Umbilical cord (tissue), 2 donors: ENCODE data around the gene CNNM2. TPM values are rescaled to one million over a fixed set of nuclear protein-coding genes. Genes with fewer than 3 reads are reported as not detected.

ENCODE experiments used
- DNase-seq: peaks from one replicate; pipeline ENCODE4 v3.0.0-alpha.2; 2015; ENCODE audit warnings: low spot score
- total RNA-seq: library from RNA; depleted of rRNA; stranded (reverse); fragments of >200 nt; gene quantifications from one replicate; pipeline ENCODE4 v1.2.3, GENCODE V29; 2014; ENCODE audit warnings: low replicate concordance; ENCODE audit not compliant: insufficient read depth

Gene CNNM2
- 6.0 TPM for total RNA-seq

DNA sequence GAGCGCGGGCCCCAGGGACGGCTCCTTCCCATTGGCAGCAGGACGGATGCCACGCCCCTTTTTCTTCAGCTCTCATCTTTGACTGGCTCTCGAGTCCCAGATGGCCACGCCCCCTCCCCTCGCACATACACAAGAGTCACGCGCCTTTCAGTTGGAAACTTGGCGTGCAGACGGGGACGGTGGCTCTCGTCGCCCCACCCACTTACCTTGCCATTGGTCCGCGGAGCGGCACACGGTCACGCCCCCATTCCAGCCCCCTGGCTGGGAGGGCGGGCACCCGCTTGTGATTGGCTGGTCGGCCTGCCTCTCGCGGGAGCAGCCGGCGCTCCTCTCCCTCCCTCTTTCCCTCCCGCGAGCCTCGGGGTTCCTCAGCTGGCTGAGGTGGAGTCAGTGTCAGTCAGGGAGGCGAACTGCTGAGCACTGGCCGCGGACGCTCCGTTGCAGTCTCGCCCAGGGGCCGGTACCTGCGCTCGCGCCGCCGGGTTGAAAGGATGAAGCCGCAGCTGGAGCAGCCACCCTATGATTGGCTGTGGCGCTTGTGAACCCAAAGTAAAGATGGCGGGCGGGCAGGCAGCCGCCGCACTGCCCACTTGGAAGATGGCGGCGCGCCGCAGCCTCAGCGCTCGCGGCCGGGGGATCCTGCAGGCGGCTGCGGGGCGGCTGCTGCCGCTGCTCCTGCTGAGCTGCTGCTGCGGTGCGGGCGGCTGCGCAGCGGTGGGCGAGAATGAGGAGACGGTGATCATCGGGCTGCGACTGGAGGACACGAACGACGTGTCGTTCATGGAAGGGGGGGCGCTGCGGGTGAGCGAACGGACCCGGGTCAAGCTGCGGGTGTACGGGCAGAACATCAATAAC lies at the start of gene CNNM2:
TSS of gene CNNM2 (plus strand) at position 333 of the 855 bp plus-strand sequence. CDS start at position 520, 187 bp downstream.
- DNase-seq, result peak; percentile 100

DNA sequence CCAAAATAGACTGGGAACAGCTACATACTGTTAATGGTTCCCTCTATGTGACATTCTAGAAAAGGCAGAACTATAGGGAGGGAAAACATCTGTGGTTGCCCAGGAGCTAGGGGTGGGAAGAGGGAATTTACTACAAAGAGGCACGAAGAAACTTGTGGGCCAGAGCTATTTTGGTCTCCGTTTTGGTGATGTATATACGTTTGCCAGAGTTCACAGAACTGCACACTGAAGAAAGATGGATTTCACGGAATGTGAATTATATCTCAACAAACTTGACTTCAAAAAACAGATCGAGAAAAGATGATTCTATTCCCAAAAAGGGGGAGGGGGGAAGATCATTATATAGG lies 49.2 kb upstream of the CNNM2 start:
- peak; percentile 40 for DNase-seq

DNA sequence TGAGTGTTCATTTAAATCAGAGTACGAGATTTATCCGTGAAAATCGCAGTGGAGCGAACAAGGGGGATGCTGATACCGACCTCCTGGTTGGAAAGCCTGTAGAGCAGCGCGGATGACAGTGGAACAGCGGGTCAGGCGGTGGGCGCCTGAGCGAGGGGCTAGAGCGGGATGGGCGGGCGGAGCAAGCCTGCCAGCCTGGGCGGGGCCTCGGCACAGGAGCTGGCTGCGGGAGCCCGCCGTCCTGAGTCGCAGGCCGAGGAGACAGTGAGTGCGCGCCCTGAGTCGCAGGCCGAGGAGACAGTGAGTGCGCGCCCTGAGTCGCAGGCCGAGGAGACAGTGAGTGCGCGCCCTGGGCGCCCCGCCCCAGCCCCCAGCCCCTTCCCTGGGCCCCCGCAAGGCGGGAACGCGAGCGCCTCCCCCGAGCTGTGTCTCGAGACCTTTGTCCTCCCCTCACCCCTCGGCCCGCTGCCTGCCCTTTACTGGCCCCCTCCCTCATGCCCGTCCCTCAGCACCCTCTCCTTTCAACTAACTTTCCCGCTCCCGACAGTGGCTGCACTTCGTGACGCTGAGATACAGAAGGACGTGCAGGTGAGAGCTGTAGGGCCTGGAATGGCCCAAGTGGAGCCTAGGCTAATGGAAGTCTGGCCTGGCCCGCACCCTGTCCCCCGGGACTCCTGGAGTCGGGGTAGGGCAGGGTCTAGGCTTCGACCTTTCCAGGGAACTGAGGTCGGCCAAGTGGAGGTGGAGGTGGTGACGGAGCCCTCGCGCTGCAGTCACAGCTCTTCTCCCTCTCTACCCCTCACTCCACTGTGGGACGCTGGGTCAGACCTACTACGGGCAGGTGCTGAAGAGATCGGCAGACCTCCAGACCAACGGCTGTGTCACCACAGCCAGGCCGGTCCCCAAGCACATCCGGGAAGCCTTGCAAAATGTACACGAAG lies 48.6 kb upstream of the CNNM2 start, which contains the start of gene AS3MT:
TSS of gene AS3MT (plus strand) at position 213 of the 941 bp plus-strand sequence. CDS start at position 336, 123 bp downstream.
- peak; percentile 48 for DNase-seq

DNA sequence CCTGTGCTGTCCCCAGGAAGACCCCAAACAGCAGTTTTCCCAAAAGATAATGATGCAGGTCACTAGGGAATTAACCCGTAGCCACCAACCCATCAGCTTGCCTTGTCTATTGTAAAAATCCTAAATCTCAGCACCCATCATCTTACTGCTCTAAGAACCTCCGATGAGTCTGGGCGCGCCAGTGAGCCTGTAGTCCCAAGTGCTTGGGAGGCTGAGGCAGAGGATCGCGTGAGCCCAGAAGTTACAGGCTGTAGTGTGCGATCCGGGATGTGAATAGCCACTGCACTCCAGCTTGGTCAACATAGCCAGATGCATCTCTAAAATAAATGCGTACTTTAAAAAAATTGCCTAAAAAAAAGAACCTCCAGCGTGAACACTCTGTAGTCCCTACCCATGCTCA lies 47.9 kb upstream of the CNNM2 start:
- DNase-seq, result no peak

DNA sequence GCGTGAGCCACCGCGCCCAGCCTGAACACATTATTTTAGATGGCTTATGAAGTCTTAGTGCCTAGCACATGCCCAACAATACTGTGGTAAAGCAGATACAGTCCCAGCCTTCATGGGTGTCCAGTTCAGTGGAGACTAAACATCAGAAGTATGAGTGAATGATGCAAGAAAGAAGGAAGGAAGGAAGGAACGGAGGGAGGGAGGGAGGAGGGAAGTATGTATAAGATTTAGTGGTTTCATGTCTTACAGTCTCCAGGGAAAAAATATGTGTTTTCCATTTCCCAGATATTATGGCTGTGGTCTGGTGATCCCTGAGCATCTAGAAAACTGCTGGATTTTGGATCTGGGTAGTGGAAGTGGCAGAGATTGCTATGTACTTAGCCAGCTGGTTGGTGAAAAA lies 45.9 kb upstream of the CNNM2 start:
- DNase-seq, result no peak

DNA sequence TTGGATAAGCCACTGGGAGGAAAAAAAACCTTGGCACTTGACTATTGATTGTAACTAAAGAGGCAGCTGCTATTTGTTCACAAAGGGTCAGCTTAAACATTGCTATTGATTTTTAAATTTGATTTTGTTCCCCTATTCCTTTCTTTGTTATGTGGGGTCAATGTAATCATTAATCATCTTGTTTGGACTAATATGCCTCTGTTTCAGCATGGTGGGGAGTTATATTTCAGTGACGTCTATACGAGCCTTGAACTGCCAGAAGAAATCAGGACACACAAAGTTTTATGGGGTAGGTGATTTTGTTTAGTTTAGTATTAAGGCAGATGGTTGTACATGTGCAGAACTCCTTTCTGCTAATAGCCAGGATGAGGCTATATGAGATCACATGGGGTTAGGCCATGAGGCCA lies 41.3 kb upstream of the CNNM2 start:
- DNase-seq, result no peak

DNA sequence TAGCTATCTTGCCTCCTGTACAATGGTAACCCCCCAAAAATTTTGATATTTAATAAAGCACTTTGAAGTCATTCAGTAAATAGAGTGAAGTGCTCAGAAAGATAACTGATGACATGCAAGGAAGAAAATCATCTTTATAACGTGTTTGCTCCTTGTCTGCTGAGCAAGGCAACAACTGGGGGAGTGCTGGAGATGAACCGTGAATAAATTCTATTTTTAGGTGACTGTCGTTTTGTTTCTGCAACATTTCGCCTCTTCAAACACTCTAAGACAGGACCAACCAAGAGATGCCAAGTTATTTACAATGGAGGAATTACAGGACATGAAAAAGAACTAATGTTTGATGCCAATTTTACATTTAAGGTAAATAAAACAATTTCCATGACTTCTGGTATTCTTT lies 39.5 kb upstream of the CNNM2 start:
- no peak for DNase-seq

DNA sequence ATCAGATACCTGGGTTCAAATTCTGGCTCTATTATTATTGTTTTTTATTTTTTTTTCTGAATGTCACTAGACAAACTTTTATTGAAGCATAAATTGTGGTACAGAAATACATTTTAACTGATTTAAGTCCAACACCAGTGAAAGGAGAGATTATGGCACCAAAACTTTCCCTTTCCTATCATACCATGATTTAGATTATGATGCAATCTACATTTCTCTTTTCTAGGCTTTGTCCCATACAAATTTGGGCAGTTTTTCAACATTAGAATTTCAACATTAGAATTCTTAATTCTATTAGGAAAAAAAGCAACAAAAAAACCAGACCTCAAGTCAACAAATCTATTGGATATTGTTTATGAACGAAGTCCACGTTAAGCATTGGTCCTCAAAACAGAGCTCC lies 37.8 kb upstream of the CNNM2 start:
- no peak for DNase-seq

DNA sequence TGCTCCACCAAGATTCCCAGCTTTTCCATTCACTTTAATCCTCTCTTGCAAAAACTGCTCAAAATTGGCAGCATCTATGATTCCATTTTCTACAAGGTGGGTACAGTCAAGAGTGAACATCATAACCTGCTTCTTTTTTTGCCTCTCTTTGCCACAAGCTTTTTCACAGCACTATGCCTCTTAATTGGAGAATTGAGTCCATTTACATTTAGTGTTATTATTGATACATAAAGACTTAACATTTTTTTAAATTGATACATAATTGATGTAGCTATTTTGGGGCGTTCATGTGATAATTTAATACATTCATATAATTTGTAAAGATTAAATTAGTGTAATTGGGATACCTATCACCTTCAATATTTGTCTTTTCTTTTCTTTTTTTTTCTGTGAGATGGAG lies 30.0 kb upstream of the CNNM2 start:
- no peak for DNase-seq

DNA sequence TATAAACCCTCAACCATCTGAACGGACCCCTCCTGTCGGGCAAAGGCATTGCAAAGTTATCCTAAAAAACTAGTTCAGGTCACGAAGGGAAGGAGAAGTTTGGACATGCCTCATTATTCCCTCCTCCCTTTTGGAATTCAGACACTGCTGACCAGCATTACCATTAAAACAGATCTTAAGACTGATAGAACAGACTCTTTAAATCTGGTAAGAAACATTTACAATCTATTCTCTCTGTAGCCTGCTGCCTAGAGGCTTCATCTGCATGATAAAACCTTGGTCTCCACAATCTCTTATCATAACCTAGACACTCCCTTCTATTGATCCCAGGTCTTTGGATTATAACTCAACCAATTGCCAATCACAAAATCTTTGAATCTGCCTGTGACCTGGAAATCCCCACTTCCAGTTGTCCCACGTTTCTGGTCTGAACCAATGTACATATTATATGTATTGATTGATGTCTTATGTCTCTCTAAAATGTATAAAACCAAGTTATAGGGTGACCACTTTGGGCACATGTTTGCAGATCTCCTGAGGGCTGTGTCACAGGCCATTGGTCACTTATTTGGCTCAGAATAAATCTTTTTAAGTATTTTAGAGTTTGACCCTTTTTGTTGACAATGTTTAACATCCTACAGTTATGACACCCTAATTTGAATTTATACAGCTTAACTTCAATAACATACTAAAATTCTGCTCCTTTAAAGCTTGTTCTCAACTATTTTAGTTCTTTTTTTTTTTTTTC lies 23.5 kb upstream of the CNNM2 start:
- no peak for DNase-seq

DNA sequence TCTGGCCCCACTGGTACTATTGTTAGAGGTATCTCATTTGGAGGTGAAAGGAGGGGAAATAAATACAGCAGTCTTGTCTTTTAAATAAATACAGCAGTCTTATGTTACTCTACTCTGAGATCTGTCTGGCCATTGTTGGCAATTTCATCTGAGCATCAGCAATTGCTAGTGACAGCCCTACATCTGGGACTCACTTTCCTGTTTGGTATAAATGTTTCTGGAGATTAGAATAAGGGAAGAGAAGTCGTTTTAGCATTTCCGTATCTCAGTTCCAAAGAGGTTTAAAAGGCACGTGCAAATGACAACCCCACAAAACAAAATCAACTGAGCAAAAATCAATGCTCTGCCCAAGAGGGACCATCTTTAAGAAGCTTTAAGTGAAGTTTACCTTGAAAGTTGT lies 18.1 kb upstream of the CNNM2 start:
- DNase-seq, result no peak

DNA sequence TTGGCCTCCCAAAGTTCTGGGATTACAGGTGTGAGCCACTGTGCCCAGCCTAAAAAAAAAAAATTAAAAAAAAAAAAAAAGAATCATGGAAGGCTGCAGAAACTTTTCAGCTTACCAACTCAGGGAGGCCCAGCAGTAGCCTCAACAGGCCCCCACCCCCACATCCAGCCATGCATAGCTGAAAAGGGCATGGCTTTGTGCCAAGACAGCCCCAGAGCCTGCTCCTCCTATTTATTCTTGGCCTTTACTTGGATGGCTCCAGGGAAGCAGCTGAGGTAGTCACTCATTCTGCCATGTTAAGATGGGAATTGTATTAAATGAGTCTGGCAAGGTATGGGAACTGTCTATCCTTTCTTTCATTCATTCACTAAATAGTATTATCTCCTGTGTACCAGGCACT lies 13.7 kb upstream of the CNNM2 start:
- no peak for DNase-seq

DNA sequence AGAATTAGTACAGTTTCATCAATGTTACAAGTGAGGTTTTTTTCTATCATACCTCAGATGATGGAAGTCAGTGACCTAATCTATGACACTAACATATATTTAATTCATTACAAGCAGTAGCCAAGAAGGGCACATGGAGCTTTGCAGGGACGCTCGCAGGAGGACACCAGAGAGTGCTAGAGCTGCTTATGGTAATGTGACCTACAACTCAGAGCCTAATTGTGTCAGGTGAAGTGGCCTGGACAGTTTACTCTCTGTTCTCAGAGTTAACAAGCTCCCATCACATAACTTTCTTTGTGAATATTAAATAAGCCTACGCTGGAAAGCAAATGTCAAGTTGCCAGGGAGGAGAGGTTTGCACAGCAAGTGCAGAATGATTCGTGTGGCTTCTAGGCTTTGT lies 11.6 kb upstream of the CNNM2 start:
- DNase-seq, result no peak

DNA sequence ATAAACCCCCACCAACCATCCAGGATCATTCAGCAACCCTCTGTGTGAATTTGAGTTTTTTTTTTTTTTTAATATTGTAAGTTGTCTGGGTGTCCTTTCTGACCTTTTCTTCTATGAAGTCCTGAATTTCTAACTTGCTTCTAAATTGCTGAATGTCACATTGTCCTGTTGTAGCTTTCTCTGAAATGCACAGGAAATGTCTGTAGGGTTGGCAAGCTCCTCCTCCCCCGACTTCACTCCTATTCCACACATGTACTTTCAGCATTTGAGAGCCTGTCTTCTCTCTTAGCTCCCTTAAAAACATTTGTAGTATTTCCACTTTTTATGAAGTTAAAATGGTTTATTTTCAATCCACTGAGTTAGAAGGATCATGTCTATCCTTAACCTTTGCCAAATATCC lies 3.3 kb upstream of the CNNM2 start:
- DNase-seq, result no peak

DNA sequence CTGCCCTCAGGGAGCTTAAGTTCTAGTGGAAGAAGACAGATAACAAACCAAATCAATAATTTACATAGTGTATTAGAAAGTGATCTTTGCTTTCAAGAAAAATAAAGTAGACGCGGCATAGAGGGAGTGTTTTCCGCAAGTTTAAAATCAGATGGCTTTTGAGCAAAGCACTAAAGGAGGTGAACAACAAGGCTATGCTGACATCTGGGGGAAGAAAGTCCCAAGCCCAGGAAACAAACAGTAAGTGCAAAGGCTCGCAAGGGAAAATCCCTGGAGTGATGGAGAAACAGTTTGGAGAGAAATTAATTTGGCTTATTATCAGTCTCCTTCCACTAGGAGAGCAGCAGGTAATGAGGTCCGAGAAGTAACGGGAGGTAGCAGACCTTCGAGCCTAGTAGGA lies 1.9 kb upstream of the CNNM2 start:
- no peak for DNase-seq

DNA sequence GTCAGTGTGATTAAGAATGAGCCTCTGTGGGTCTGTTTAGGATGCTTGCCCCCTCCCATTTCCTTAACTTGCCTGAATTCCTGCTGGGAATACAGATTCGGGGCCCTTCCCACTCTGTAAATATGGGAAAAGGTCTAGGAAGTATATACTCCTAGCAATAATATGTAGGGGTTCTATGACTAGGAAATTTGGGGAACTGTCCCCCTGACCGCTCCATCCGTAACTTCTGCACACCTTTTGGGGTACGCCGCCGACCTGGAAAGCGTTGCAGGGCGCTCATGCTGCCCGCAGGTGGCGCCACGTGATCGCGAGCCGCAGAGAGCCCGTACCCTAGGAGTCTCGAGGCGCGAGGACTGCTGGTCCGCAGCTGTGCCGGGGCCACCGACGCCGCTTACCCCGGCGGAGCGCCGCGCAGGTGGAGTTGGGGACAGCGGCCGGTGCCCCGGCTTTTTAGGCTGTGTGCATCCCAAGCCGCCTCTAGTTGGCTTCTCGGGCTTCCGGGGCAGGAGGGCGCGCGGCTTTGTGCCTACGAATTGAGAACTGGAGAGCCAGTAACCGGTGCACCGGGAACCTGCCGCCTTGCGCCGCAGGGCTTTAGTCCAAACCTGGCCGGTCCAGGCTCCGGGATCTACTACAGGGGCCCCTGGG lies 656 bp upstream of the CNNM2 start:
- DNase-seq, result peak; percentile 76

DNA sequence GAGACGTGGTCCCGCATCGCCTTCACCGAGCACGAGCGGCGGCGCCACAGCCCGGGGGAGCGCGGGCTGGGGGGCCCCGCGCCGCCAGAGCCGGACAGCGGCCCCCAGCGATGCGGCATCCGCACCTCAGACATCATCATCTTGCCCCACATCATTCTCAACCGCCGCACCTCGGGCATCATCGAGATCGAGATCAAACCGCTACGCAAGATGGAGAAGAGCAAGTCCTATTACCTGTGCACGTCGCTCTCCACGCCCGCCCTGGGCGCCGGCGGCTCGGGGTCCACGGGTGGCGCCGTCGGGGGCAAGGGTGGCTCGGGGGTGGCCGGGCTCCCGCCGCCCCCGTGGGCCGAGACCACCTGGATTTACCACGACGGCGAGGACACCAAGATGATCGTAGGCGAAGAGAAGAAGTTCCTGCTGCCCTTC lies 737 bp downstream of the CNNM2 start:
- no peak for DNase-seq

DNA sequence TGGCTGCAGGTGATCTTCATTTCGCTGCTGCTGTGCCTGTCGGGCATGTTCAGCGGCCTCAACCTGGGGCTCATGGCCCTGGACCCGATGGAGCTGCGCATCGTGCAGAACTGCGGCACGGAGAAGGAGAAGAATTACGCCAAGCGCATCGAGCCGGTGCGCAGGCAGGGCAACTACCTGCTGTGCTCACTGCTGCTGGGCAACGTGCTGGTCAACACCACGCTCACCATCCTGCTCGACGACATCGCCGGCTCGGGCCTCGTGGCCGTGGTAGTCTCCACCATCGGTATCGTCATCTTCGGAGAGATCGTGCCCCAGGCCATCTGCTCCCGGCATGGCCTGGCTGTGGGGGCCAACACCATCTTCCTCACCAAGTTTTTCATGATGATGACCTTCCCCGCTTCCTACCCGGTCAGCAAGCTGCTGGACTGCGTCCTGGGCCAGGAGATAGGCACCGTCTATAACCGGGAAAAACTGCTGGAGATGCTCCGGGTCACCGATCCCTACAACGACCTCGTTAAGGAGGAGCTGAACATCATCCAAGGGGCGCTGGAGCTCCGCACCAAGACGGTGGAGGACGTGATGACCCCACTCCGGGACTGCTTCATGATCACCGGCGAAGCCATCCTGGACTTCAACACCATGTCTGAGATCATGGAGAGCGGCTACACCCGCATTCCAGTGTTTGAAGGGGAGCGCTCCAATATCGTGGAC lies 1.3 kb downstream of the CNNM2 start:
- DNase-seq, result peak; percentile 12

DNA sequence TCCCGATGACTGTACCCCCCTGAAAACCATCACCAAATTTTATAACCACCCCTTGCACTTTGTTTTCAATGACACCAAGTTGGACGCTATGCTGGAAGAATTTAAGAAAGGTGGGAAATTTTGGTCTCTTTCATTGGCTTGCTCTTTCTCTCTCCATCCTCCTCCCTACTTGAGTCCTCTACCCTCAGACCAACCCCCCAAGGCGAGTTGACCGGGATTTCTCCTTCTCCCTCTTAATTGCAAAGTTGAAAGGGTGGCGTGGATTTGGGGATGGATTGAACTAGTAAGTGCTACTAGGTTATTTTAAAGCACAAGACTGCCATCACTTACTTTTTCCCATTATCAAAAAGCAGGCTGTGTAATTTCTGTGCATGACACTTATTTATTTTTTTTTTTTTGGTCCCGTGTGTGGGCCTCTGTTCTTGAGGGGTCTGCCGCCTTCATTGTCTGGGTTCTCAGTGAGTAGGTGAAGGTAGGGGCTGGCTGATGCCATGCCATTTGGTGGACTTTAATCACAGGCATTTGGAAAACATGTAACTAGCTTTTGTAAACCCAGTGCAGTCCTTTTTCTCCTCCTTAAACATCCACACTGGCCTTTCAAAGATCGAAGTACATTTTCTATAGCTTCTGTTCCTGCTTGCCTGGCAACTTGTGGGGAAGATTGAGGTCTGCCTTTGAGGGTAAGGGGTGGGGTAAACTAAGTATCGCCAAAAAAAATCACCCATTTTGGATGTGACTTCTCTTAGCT lies 2.1 kb downstream of the CNNM2 start:
- DNase-seq, result no peak

DNA sequence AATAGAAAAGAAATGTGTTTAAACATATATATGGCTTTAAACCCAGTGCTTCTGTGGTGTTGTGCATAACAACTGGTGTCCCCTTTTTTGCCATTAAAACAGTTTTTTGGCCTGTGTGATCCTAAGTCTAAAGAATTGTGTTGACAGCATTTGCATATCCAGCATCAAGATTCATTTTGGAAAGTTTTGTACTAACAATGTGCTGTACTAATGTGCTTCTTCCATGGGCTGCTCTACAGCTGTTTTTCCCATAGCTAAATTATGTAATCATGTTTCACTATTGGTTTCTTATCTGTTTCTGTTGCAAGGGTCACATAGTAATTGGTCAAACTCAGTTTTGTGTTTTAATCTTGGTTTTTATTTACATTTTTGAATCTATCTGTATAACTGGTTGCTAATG lies 5.5 kb downstream of the CNNM2 start:
- no peak for DNase-seq
